ENCODE data around the gene ZFP90. TPM values are rescaled to one million over a fixed set of nuclear protein-coding genes. Genes with fewer than 3 reads are reported as not detected.

Gene ZFP90
- total RNA-seq, 1 donor from 2014 or later = 18.8 TPM

GRCh38 chr16:68599586-68599985 lies 60.5 kb downstream of the ZFP90 start:
- Mint-ChIP-seq H3K4me1 (no peaks in the 10 kb centered on the region), H3K4me3 (no peak overlapping the region), H3K36me3 (ENCODE audit: low read depth) (no peaks in the 10 kb centered on the region), H3K9me3 (no peaks in the 10 kb centered on the region), H3K27ac (no peak overlapping the region), H3K27me3 (no peaks in the 10 kb centered on the region)
- intact Hi-C loops (cut with micrococcal nuclease) = no loop called here
- POLR2A ChIA-PET = interaction anchor here (0.6 kb wide), 1 partner anchor 524 kb away, joined by 3 read pairs; no protein-coding TSS in a partner anchor
- no peak for ATAC-seq (ENCODE audit: low read depth)
- CTCF ChIA-PET = interaction anchor here (0.6 to 1.5 kb wide), 2 partner anchors 9 to 880 kb away, joined by 3 to 4 read pairs; no protein-coding TSS in a partner anchor
- no peak for DNase-seq
- TF ChIP-seq CTCF (IDR thresholded peaks at IDR 0.05) = no peak

GRCh38 chr16:68605746-68606145 lies 66.7 kb downstream of the ZFP90 start:
- no peak overlapping the region for H3K27ac Mint-ChIP-seq
- intact Hi-C loops (cut with micrococcal nuclease) = no loop called here
- no peaks in the 10 kb centered on the region for H3K9me3 Mint-ChIP-seq
- H3K4me3 Mint-ChIP-seq = no peak overlapping the region
- no peaks in the 10 kb centered on the region for H3K36me3 Mint-ChIP-seq (ENCODE audit: low read depth)
- CTCF ChIA-PET = no interaction called here
- POLR2A ChIA-PET = no interaction called here
- no peak for DNase-seq
- no peaks in the 10 kb centered on the region for H3K27me3 Mint-ChIP-seq
- H3K4me1 Mint-ChIP-seq = no peaks in the 10 kb centered on the region
- no peak for TF ChIP-seq CTCF (IDR thresholded peaks at IDR 0.05)
- ATAC-seq (ENCODE audit: low read depth) = no peak

DNA sequence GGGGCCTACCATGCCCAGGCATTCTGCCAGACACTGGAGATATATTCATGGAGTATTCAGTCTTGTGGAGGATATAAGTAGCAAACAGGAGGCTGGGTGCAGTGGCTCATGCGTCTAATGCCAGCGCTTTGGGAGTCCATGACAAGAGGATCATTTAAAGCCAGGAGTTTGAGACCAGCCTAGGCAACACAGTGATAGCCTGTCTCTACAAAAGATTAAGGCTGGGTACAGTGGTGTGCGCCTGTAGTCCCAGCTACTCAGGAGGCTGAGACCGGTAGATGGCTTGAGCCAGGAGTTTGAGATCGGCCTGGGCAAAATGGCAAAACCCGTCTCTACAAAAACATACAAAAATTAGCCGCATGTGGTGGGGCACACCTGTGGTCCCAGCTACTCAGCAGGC lies 68.4 kb downstream of the ZFP90 start:
- DNase-seq = no peak
- Mint-ChIP-seq H3K4me1 (no peaks in the 10 kb centered on the region), H3K27ac (no peak overlapping the region), H3K4me3 (no peak overlapping the region), H3K36me3 (ENCODE audit: low read depth) (no peaks in the 10 kb centered on the region), H3K27me3 (no peaks in the 10 kb centered on the region), H3K9me3 (peaks cover under 1% of the 10 kb centered on the region)
- TF ChIP-seq CTCF (IDR thresholded peaks at IDR 0.05) = no peak
- ATAC-seq (ENCODE audit: low read depth) = no peak
- ChIA-PET CTCF (no interaction called here), POLR2A (no interaction called here)
- intact Hi-C loops (cut with micrococcal nuclease) = no loop called here

- no peaks in the 10 kb centered on the region for H3K4me1 Mint-ChIP-seq
- DNase-seq (no peak), ATAC-seq (ENCODE audit: low read depth) (no peak)
- ChIA-PET POLR2A (no interaction called here), CTCF (no interaction called here)
- intact Hi-C loops (cut with micrococcal nuclease) = no loop called here
- no peak overlapping the region for H3K4me3 Mint-ChIP-seq
- H3K9me3 Mint-ChIP-seq = peaks cover 2% of the 10 kb centered on the region
- H3K36me3 Mint-ChIP-seq (ENCODE audit: low read depth) = no peaks in the 10 kb centered on the region
- no peak overlapping the region for H3K27ac Mint-ChIP-seq
- no peak for TF ChIP-seq CTCF (IDR thresholded peaks at IDR 0.05)
- H3K27me3 Mint-ChIP-seq = no peaks in the 10 kb centered on the region
Measured at GRCh38 chr16:68608330-68608729, 69.2 kb downstream of the ZFP90 start.

DNA sequence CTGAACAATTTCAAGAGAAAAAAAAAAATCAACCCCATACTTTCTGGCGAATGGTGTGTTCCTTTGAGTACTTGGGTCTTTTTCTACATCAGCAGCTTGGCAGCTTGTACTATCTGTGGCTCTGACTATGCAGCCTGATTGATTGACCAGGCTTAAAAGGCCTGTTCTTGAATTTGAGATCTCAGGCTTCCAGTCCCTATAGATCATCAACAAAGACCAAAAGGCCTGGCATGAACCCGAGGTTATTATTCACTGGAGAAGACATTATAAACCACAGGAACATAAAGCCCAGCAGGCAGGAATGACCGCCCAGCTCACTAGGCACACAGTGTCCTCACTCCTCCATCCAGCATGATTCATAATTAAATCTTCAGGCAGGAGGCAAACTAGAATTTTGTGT lies 73.9 kb downstream of the ZFP90 start:
- Mint-ChIP-seq H3K4me1 (no peaks in the 10 kb centered on the region), H3K36me3 (ENCODE audit: low read depth) (no peaks in the 10 kb centered on the region), H3K27ac (no peak overlapping the region), H3K9me3 (peaks cover 15% of the 10 kb centered on the region), H3K27me3 (no peaks in the 10 kb centered on the region), H3K4me3 (no peak overlapping the region)
- ATAC-seq (ENCODE audit: low read depth) (no peak), DNase-seq (no peak)
- CTCF ChIA-PET = no interaction called here
- intact Hi-C loops (cut with micrococcal nuclease) = no loop called here
- no peak for TF ChIP-seq CTCF (IDR thresholded peaks at IDR 0.05)
- POLR2A ChIA-PET = no interaction called here
